WTC11 (cell line): ENCODE data around the gene DYSF.

ENCODE experiments used
- CTCF ChIP-seq: fragments of 200-600 bp; IDR thresholded peaks from 2 replicates; pipeline ENCODE4 v1.8.0; 2022; ENCODE audit warnings: antibody characterized with exemption
- RELA ChIP-seq: sonication (generic); formaldehyde crosslinking; IDR thresholded peaks from 2 replicates; pipeline ENCODE4 v1.8.1; 2022; ENCODE audit warnings: missing genetic modification reagents, mild to moderate bottlenecking, borderline replicate concordance
- ZBTB43 ChIP-seq: sonication (generic); formaldehyde crosslinking; IDR thresholded peaks from 2 replicates; pipeline ENCODE4 v1.8.1; 2023; ENCODE audit warnings: mild to moderate bottlenecking, missing genetic modification reagents

- TF ChIP-seq CTCF (no peak), ZBTB43 (CRISPR knock-in tag) (no peak), RELA (no peak)
These were observed 1.7 kb upstream of the DYSF start for GRCh38 chr2:71451705-71452104.
